Smooth muscle cell (in vitro differentiated cells): ENCODE data around the gene PIAS3. TPM values are rescaled to one million over a fixed set of nuclear protein-coding genes. Genes with fewer than 3 reads are reported as not detected.
A peak's percentile ranks its signal among the peaks of the same experiment; 100 is the strongest.

ENCODE experiments used
- DNase-seq: peaks from one replicate; lab custom pipeline; 2025; ENCODE audit not compliant: unreplicated experiment; lab: John Stamatoyannopoulos, UW
- H2AFZ ChIP-seq: fragments of 200-600 bp; sonication (generic); 2 replicates; pipeline ENCODE4 v1.6.0; 2016; ENCODE audit warnings: antibody characterized with exemption, low read depth, mild to moderate bottlenecking
- H3F3A ChIP-seq: fragments of 200-600 bp; sonication (generic); 2 replicates; pipeline ENCODE4 v1.6.0; 2017; ENCODE audit warnings: antibody characterized with exemption, low read depth
- H3K27ac ChIP-seq: fragments of 200-600 bp; sonication (generic); 2 replicates; pipeline ENCODE4 v1.5.1; 2016; ENCODE audit warnings: low read depth, mild to moderate bottlenecking
- H3K27me3 ChIP-seq: fragments of 200-600 bp; sonication (generic); 2 replicates; pipeline ENCODE4 v1.6.1; 2016; ENCODE audit warnings: low read depth, mild to moderate bottlenecking
- H3K36me3 ChIP-seq: fragments of 200-600 bp; sonication (generic); 2 replicates; pipeline ENCODE4 v1.5.1; 2016; ENCODE audit warnings: low read depth
- H3K4me1 ChIP-seq: fragments of 200-600 bp; sonication (generic); 2 replicates; pipeline ENCODE4 v1.5.1; 2016; ENCODE audit warnings: low read depth
- H3K4me2 ChIP-seq: fragments of 200-600 bp; sonication (generic); 2 replicates; pipeline ENCODE4 v1.6.0; 2016; ENCODE audit warnings: mild to moderate bottlenecking
- H3K4me3 ChIP-seq: fragments of 200-600 bp; sonication (generic); 2 replicates; pipeline ENCODE4 v1.5.1; 2016; ENCODE audit warnings: mild to moderate bottlenecking
- H3K79me2 ChIP-seq: fragments of 200-600 bp; sonication (generic); 2 replicates; pipeline ENCODE4 v1.6.0; 2016; ENCODE audit warnings: low read depth, mild to moderate bottlenecking
- H3K9ac ChIP-seq: fragments of 200-600 bp; sonication (generic); 2 replicates; pipeline ENCODE4 v1.6.0; 2016; ENCODE audit warnings: low read depth
- H3K9me3 ChIP-seq: fragments of 200-600 bp; sonication (generic); replicated peaks from 2 replicates; pipeline ENCODE4 v1.5.1; 2016; ENCODE audit warnings: low read depth
- H4K20me1 ChIP-seq: fragments of 200-600 bp; sonication (generic); 2 replicates; pipeline ENCODE4 v1.6.0; 2016; ENCODE audit warnings: low read depth
- CTCF ChIP-seq: fragments of 200-600 bp; sonication (generic); IDR thresholded peaks from 2 replicates; pipeline ENCODE4 v1.5.1; 2017; ENCODE audit warnings: borderline replicate concordance, mild to moderate bottlenecking, antibody characterized with exemption; ENCODE audit not compliant: insufficient read depth, poor library complexity, severe bottlenecking
- WGBS: methylation state at CpG from one replicate; pipeline ENCODE4 v1.1.7; 2016; ENCODE audit warnings: low lambda C conversion rate; 5-methylcytosine and 5-hydroxymethylcytosine counted together
- polyA plus RNA-seq: library from polyadenylated mRNA; unstranded; fragments of >200 nt; fragmentation: Nextera tagmentation; extraction: Ambion mirVana; gene quantifications from 2 replicates; pipeline ENCODE4 v1.2.1, GENCODE V29; 2016
- total RNA-seq: library from RNA; depleted of rRNA; stranded (reverse); fragments of >200 nt; gene quantifications from 2 replicates; pipeline ENCODE4 v1.2.3, GENCODE V29; 2014

Gene PIAS3
- total and polyA plus RNA-seq, 2 experiments from 2014 or later, result 39.2 to 57.6 TPM

DNA sequence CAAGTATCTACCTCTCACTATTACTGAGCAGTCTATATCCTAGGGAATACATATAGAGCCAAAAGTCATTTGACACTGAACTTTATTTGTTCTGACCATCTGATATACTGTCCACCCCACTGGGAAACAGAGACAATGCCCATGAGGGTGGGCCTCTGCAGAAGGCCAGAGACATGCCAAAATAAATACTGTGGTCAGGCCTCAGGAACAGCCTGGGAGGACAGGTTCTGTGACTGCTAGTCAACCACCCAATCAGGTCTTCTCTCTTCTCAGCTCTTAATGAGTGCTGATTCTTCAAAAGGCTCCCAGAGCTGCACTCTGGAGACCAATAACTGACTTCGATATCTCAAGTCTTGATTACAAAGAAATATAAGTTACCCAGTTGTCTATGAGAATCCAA lies 32.3 kb upstream of the PIAS3 start:
- Histone ChIP-seq H4K20me1 (no peaks in the 10 kb centered on the region), H3F3A (peaks cover 3% of the 10 kb centered on the region), H3K4me2 (peak overlapping the region; percentile 73), H2AFZ (peak overlapping the region; percentile 95), H3K9ac (no peak overlapping the region), H3K9me3 (no peaks in the 10 kb centered on the region), H3K79me2 (no peaks in the 10 kb centered on the region), H3K4me1 (peaks cover 10% of the 10 kb centered on the region), H3K36me3 (no peaks in the 10 kb centered on the region), H3K27ac (peak overlapping the region; percentile 81), H3K4me3 (no peak overlapping the region), H3K27me3 (no peaks in the 10 kb centered on the region)
- DNase-seq, result no peak
- TF ChIP-seq CTCF, result no peak
- 75% methylated on average over 1 of the region's 1 CpG for WGBS

DNA sequence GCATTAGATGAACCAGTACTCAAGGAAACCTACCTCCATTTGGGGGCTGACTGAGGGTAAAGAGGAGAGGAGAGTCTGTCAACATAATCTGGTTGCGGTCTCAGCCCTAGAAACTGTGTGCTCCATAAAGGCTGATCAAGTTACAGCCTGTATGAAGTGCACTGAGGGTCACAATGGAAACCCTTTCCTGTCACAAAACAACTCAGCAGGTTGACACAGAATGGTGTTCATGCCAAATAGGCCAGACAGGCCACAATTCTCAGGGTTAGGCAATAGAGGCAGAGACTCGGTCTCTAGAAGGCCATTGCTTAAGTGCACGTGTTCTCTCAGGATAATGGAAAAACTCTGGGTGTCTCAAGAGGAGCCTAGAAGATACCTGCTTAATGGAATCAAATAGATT lies 30.8 kb upstream of the PIAS3 start:
- 86% methylated on average over 3 of the region's 3 CpGs for WGBS
- peaks cover 5% of the 10 kb centered on the region for H3K27me3 ChIP-seq
- H2AFZ ChIP-seq, result no peak overlapping the region

DNA sequence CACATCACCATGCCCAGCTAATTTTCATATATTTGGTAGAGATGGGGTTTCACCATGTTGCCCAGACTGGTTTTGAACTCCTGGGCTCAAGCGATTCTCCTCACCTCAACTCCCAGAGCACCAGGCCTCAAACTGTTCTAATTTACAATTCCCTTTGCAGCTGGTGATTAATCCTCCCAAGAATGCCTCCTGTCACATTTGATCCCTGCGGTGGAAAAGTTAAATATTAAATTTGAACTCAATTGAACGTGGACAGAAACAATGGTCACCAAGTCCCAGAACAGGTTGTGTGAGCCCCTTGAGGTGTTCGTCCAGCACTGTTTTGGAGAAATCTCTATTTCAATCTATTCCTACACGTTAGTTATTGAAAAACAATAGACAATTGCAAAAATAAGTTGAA lies 28.8 kb upstream of the PIAS3 start:
- no peak for TF ChIP-seq CTCF
- no peaks in the 10 kb centered on the region for H3K36me3 ChIP-seq
- no peak for DNase-seq
- peaks cover 3% of the 10 kb centered on the region for H3F3A ChIP-seq
- H3K27me3 ChIP-seq, result peaks cover 21% of the 10 kb centered on the region
- H3K27ac ChIP-seq, result no peak overlapping the region
- no peak overlapping the region for H3K4me2 ChIP-seq
- H2AFZ ChIP-seq, result no peak overlapping the region
- no peak overlapping the region for H3K9ac ChIP-seq
- 79% methylated on average over 5 of the region's 5 CpGs for WGBS
- no peaks in the 10 kb centered on the region for H3K9me3 ChIP-seq
- H4K20me1 ChIP-seq, result no peaks in the 10 kb centered on the region
- no peaks in the 10 kb centered on the region for H3K79me2 ChIP-seq
- peaks cover 10% of the 10 kb centered on the region for H3K4me1 ChIP-seq
- H3K4me3 ChIP-seq, result no peak overlapping the region

More for the DNA sequence above, 30.8 kb upstream of the PIAS3 start:
- no peak for DNase-seq
- Histone ChIP-seq H3K79me2 (no peaks in the 10 kb centered on the region), H4K20me1 (no peaks in the 10 kb centered on the region), H3K9ac (no peak overlapping the region), H3F3A (peaks cover 3% of the 10 kb centered on the region), H3K36me3 (no peaks in the 10 kb centered on the region), H3K9me3 (no peaks in the 10 kb centered on the region), H3K27ac (no peak overlapping the region), H3K4me2 (no peak overlapping the region), H3K4me1 (peaks cover 10% of the 10 kb centered on the region), H3K4me3 (no peak overlapping the region)
- no peak for TF ChIP-seq CTCF

DNA sequence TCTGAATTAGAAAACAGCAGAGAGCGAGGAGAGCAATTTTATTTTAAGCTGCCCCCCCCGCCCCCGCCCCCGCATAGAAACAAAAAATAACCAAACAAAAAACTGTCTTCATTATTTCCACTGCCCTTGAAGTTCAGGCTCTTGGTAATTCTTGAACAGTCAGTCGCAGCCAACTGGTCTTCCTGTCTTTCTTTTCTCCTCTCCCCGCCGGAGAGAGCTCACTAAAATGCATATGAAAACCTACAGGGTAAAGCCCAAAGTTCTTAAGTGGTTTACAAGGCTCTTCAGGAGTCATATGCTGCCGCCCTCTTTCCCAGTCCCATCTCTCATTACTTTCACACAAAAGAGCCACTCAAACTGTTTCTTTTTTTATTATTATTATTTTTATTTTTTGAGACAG lies 27.9 kb upstream of the PIAS3 start:
- H3F3A ChIP-seq, result peaks cover 3% of the 10 kb centered on the region
- H3K27ac ChIP-seq, result no peak overlapping the region
- no peak overlapping the region for H3K4me3 ChIP-seq
- DNase-seq, result no peak
- peaks cover 21% of the 10 kb centered on the region for H3K27me3 ChIP-seq
- H3K9ac ChIP-seq, result no peak overlapping the region
- no peak for TF ChIP-seq CTCF
- no peaks in the 10 kb centered on the region for H3K36me3 ChIP-seq
- H4K20me1 ChIP-seq, result no peaks in the 10 kb centered on the region
- peak overlapping the region; percentile 83 for H3K4me2 ChIP-seq
- WGBS, result 44% methylated on average over 8 of the region's 8 CpGs
- no peak overlapping the region for H2AFZ ChIP-seq
- peaks cover 5% of the 10 kb centered on the region for H3K4me1 ChIP-seq
- no peaks in the 10 kb centered on the region for H3K9me3 ChIP-seq
- no peaks in the 10 kb centered on the region for H3K79me2 ChIP-seq
